Activated naive CD4-positive, alpha-beta T cell treated with anti-CD3 and anti-CD28 coated beads, Interleukin-2, amount 50 U/mL, for 24 hours (primary cell): Measurements from ENCODE around the gene KNDC1.
"Not testable (repeated sequence)": the region's sequence is repeated elsewhere in the genome, so short reads cannot be mapped to it uniquely, and the experiment has no call there.

Experiments used
- H3K27ac Mint-ChIP-seq: one replicate; pipeline ENCODE4 v1.8.0; 2021; ENCODE audit warnings: mild to moderate bottlenecking, mixed read lengths
- H3K27me3 Mint-ChIP-seq: one replicate; pipeline ENCODE4 v1.8.0; 2021; ENCODE audit warnings: mixed read lengths
- H3K36me3 Mint-ChIP-seq: one replicate; pipeline ENCODE4 v1.8.0; 2021; ENCODE audit warnings: mixed read lengths
- H3K4me1 Mint-ChIP-seq: one replicate; pipeline ENCODE4 v1.8.0; 2021; ENCODE audit warnings: mixed read lengths
- H3K4me3 Mint-ChIP-seq: one replicate; pipeline ENCODE4 v1.8.0; 2021; ENCODE audit warnings: mild to moderate bottlenecking, mixed read lengths
- H3K9me3 Mint-ChIP-seq: one replicate; pipeline ENCODE4 v1.8.0; 2021; ENCODE audit warnings: mixed read lengths

KNDC1 gene

GRCh38 chr10:133216776-133217175, 56.8 kb downstream of the KNDC1 start:
- Mint-ChIP-seq H3K4me1 (no peaks in the 10 kb centered on the region), H3K4me3 (no peak overlapping the region), H3K9me3 (no peaks in the 10 kb centered on the region), H3K27ac (no peak overlapping the region), H3K27me3 (peaks cover 8% of the 10 kb centered on the region), H3K36me3 (no peaks in the 10 kb centered on the region)

DNA sequence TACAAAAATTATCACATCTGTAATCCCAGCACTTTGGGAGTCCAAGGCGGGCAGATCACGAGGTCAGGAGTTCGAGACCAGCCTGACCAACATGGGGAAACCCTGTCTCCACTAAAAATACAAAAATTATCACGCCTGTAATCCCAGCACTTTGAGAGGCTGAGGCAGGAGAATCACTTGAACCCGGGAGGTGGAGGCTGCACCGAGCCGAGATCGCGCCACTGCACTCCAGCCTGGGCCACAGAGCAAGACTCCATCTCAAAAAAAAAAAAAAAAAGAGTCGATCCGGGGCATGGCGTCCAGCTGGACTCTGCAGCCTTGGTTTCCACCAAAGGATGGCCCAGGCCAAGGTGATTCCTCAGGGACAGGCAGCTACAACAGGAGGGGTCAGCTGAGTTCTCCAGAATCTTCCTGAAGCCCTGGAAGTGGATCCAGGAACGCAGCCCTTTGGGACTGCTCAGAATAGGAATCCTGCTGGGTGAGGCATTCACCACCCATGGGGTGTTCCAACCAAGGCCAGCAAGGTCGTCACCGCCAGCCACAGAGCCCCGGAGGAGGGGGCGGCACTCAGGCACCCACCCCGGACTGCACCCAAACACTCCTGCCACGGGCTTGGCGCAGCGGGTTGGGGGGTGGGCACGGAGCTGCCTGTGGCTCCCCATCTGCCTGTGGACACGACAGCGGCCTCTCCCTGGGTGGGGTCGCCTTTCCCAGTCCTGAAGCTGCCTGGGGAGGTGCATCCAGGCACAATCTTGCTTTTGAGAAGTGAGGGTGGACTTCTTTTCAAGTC, 58.0 kb downstream of the KNDC1 start:
- no peaks in the 10 kb centered on the region for H3K36me3 Mint-ChIP-seq
- peaks cover 6% of the 10 kb centered on the region for H3K27me3 Mint-ChIP-seq
- no peak overlapping the region for H3K27ac Mint-ChIP-seq
- no peaks in the 10 kb centered on the region for H3K4me1 Mint-ChIP-seq
- no peaks in the 10 kb centered on the region for H3K9me3 Mint-ChIP-seq
- no peak overlapping the region for H3K4me3 Mint-ChIP-seq

GRCh38 chr10:133218891-133219290, 58.9 kb downstream of the KNDC1 start:
- Mint-ChIP-seq H3K4me1 (no peaks in the 10 kb centered on the region), H3K9me3 (no peaks in the 10 kb centered on the region), H3K27me3 (peaks cover 6% of the 10 kb centered on the region), H3K27ac (no peak overlapping the region), H3K4me3 (no peak overlapping the region), H3K36me3 (no peaks in the 10 kb centered on the region)

GRCh38 chr10:133219782-133220181, 59.8 kb downstream of the KNDC1 start:
- Mint-ChIP-seq H3K27ac (no peak overlapping the region), H3K9me3 (no peaks in the 10 kb centered on the region), H3K4me3 (no peak overlapping the region), H3K36me3 (no peaks in the 10 kb centered on the region), H3K27me3 (peaks cover 6% of the 10 kb centered on the region), H3K4me1 (no peaks in the 10 kb centered on the region)

GRCh38 chr10:133221331-133221730, 61.3 kb downstream of the KNDC1 start:
- Mint-ChIP-seq H3K27ac (no peak overlapping the region), H3K36me3 (no peaks in the 10 kb centered on the region), H3K9me3 (no peaks in the 10 kb centered on the region)

GRCh38 chr10:133221756-133222155, 61.7 kb downstream of the KNDC1 start:
- H3K9me3 Mint-ChIP-seq, H3K27ac Mint-ChIP-seq, H3K36me3 Mint-ChIP-seq, H3K4me1 Mint-ChIP-seq, H3K4me3 Mint-ChIP-seq: not testable (repeated sequence)
- peaks cover 10% of the 10 kb centered on the region for H3K27me3 Mint-ChIP-seq

More at GRCh38 chr10:133221331-133221730, 61.3 kb downstream of the KNDC1 start:
- Mint-ChIP-seq H3K27me3 (peaks cover 10% of the 10 kb centered on the region), H3K4me1 (no peaks in the 10 kb centered on the region), H3K4me3 (no peak overlapping the region)

- peaks cover 21% of the 10 kb centered on the region for H3K27me3 Mint-ChIP-seq
- H3K36me3 Mint-ChIP-seq: no peaks in the 10 kb centered on the region
- H3K4me1 Mint-ChIP-seq: peaks cover 2% of the 10 kb centered on the region
- no peak overlapping the region for H3K27ac Mint-ChIP-seq
- no peak overlapping the region for H3K4me3 Mint-ChIP-seq
- no peaks in the 10 kb centered on the region for H3K9me3 Mint-ChIP-seq
Measured at GRCh38 chr10:133224076-133224475, 64.1 kb downstream of the KNDC1 start.

DNA sequence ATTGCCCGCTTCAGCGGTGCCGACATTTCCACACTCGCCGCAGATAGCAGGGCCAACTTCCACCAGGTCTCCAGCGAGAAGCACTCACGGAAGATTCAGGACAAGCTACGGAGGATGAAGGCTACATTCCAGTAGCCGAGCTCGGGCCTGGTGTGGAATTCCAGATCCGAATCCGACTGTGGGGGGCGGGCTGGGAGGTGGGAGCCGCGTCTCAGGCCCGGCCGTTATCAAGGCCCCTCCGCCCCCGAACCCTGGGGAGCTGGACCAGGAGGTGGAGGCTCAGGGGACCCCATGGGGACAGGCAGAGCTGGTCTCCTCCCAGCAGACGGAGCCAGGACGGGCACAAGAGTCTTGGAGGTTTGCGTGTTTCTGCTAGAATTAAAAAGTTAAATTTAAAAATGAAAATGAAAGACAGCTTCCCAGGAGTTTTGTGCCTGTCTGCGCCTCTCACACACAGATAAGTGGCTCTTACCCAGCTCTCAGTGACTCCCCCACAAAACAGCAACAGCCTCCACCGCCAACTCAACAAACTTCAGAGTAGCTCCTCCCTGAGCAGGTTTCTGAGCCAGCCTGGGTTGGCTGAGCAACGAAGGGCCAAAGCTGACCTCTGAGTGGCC, 64.8 kb downstream of the KNDC1 start:
- H3K27me3 Mint-ChIP-seq: peaks cover 25% of the 10 kb centered on the region
- peaks cover 6% of the 10 kb centered on the region for H3K4me1 Mint-ChIP-seq
- no peaks in the 10 kb centered on the region for H3K36me3 Mint-ChIP-seq
- H3K9me3 Mint-ChIP-seq: no peaks in the 10 kb centered on the region
- no peak overlapping the region for H3K4me3 Mint-ChIP-seq
- H3K27ac Mint-ChIP-seq: no peak overlapping the region

DNA sequence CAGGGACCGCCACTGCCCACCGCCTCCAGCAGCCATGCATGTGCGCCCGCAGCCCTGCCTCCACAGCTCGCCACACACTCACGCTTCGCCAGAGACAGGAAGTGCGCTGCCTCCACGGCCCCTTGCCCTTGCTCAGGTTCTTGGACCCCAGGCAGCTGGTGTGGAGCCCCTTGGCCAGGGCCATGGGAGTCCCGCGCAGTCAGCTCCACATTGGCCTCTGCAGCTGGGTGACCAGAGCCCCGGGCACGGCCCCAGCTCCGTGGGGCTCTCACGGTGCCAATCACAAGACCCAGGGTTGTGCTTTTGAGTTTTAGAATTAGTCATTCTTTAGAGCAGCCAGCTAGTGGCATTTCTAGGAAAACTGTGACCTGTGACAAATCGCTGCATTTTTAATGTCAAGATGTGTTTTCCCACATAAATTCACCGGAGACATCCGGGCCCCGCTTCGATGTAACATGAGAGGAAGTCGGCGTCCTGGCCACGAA, 65.7 kb downstream of the KNDC1 start:
- Mint-ChIP-seq H3K4me3 (no peak overlapping the region), H3K9me3 (no peaks in the 10 kb centered on the region), H3K4me1 (peaks cover 6% of the 10 kb centered on the region), H3K27me3 (peaks cover 25% of the 10 kb centered on the region), H3K27ac (no peak overlapping the region), H3K36me3 (no peaks in the 10 kb centered on the region)

DNA sequence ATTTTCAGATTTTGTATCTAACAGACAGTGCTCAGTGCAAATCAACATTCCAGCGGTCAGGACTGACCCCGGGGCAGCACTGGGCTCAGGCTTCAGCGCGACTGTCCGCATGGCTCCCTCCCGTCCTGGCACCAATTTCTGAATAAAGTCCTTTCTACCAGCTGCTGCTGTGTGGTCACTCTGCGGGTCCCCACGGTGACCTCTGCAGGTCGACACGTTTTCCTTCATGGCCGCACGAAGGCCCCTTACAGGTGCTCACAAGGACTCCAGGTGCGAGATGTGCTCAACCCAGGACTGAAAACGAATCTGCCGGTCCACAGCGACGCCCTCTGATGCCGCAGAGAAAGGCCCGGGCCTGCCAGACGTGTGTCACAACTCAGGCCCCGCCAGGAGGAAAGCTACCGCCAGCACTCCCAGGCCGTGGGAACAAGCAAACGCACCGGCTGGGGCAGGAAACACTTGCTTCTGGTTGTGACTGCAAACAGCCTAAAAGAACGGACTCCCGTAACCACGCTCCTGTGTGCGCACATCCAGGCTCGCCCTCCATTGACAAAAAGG, 66.3 kb downstream of the KNDC1 start:
- Mint-ChIP-seq H3K9me3 (no peaks in the 10 kb centered on the region), H3K36me3 (no peaks in the 10 kb centered on the region), H3K4me1 (peaks cover 6% of the 10 kb centered on the region), H3K4me3 (no peak overlapping the region), H3K27ac (no peak overlapping the region), H3K27me3 (peaks cover 22% of the 10 kb centered on the region)

DNA sequence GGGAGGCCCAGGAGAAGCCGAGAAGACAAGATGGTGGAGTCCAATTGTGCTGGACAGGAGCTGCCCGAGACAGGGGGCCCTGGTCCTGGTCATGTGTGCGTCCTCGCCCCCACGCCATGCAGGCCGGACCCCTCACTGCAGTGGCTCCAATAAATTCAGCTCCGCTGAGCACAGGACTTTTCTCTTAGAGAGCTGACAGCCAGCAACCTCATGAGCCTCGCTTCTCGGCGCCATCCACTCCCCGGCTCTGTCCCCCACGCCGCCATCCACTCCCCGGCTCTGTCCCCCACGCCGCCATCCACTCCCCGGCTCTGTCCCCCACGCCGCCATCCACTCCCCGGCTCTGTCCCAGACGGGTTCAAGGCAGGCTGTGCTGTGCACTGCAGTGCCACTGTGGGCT, 67.2 kb downstream of the KNDC1 start:
- H3K4me1 Mint-ChIP-seq: peaks cover 6% of the 10 kb centered on the region
- H3K9me3 Mint-ChIP-seq: no peaks in the 10 kb centered on the region
- peaks cover 25% of the 10 kb centered on the region for H3K27me3 Mint-ChIP-seq
- H3K27ac Mint-ChIP-seq: no peak overlapping the region
- H3K36me3 Mint-ChIP-seq: no peaks in the 10 kb centered on the region
- H3K4me3 Mint-ChIP-seq: no peak overlapping the region

GRCh38 chr10:133229265-133230043, 69.4 kb downstream of the KNDC1 start:
- Mint-ChIP-seq H3K9me3 (no peaks in the 10 kb centered on the region), H3K27me3 (peaks cover 34% of the 10 kb centered on the region), H3K36me3 (no peaks in the 10 kb centered on the region), H3K4me3 (peak overlapping the region; percentile 58), H3K27ac (no peak overlapping the region), H3K4me1 (peaks cover 6% of the 10 kb centered on the region)

DNA sequence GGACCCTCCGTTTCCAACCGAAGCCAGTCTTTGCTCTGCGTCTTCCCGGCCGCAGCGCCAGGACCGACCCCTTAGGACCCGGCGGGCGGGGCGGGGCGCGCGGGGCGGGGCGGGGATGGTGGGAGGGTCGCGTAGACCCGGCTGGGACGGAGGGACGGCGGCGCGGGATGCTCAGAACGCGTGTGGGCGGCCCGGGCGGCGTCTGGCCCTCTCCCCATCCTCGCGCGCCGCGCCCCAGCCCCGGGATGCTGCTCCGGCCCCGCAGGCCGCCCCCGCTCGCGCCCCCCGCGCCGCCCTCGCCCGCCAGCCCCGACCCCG, 70.0 kb downstream of the KNDC1 start, which contains the start of gene UTF1:
Gene UTF1 (plus strand): TSS at position 174 of the 318 bp plus-strand sequence. CDS start 72 bp downstream, at position 246.
- peak within 1 kb of the TSS; percentile 58 for H3K4me3 Mint-ChIP-seq
- H3K4me1 Mint-ChIP-seq: peaks cover 6% of the 10 kb centered on the region
- peaks cover 34% of the 10 kb centered on the region for H3K27me3 Mint-ChIP-seq
- H3K9me3 Mint-ChIP-seq: no peaks in the 10 kb centered on the region
- no peak within 1 kb of the TSS for H3K27ac Mint-ChIP-seq
- no peaks in the 10 kb centered on the region for H3K36me3 Mint-ChIP-seq

- Mint-ChIP-seq H3K27ac (no peak overlapping the region), H3K9me3 (no peaks in the 10 kb centered on the region), H3K36me3 (no peaks in the 10 kb centered on the region), H3K4me3 (no peak overlapping the region), H3K4me1 (peaks cover 6% of the 10 kb centered on the region), H3K27me3 (peaks cover 34% of the 10 kb centered on the region)
Measured at GRCh38 chr10:133230387-133231195, 70.6 kb downstream of the KNDC1 start.
